HepG2 (cell line): ENCODE results near the gene GBA2.

Source experiments
- POLR2A ChIP-seq, 2 experiments: IDR thresholded peaks; 2 replicates each; pipeline ENCODE4 v1.6.1; 2011; ENCODE audit warnings: low read depth in 2 of 2, low read length in 2 of 2, mild to moderate bottlenecking in 1 of 2, moderate library complexity in 1 of 2; ENCODE audit not compliant: insufficient read depth in 1 of 2
- YEATS4 ChIP-seq: sonication (generic); formaldehyde crosslinking; IDR thresholded peaks from 2 replicates; pipeline ENCODE4 v1.4.0; 2020; ENCODE audit warnings: missing genetic modification reagents, borderline replicate concordance
- ZNF138 ChIP-seq: sonication (generic); formaldehyde crosslinking; IDR thresholded peaks from 2 replicates; pipeline ENCODE4 v1.5.0; 2020; ENCODE audit warnings: mild to moderate bottlenecking, low read depth, missing genetic modification reagents

DNA sequence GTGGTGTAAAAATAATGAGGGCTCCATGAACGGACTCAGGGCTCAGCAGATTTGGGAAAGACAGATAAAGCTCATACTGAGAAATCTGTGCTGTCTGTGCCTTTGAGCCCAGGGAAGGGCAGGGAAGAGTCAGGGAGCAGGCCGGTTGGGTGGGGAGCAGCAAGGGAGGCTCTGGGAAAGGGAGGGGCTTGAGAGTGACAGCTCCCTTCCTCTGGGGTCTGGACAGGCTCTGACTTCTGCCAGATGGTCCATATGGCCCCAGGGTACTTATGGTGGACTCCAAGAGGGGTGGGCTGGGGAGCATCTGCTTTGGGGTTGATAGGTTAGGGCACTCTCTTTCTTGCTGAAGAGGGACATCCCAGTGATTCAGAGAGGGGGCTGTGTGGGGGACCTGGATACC is 44.4 kb upstream of the GBA2 start:
- no peak for TF ChIP-seq POLR2A (IDR thresholded peaks at IDR 0.05; ENCODE audit: insufficient read depth in 1 of 2, low read depth in 2 of 2, low read length in 2 of 2)
- TF ChIP-seq ZNF138 (CRISPR knock-in tag) = no peak
- TF ChIP-seq YEATS4 (CRISPR knock-in tag) = no peak
